HG03571 (cell line): ENCODE measurements around the gene FGF19.

Source experiments
- ATAC-seq: cut with Tn5 transposase; IDR thresholded peaks from one replicate; pipeline ENCODE4 v1.9.1; 2021; ENCODE audit not compliant: unreplicated experiment

The FGF19 gene

DNA sequence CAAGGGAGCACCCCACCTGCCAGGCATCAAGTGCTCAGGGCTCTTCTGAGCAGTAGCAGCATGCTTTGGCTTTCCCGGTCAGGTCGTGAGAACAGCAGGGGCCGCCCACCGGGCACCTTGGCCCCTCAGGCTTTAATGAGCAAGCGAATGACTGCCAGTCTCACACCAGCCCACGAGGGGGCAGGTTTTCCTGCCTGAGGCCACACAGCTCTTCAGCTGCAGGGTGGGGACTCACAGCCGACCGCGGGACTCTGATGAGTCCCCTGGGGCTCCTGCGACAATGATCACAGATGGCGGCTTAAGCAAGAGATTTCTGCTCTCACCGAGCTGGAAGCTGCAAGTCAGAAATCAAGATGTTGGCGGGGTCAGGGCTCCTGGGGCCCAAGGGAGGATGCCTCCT is 14.3 kb upstream of the FGF19 start:
- ATAC-seq: no peak

GRCh38 chr11:69716891-69717747 is 13.3 kb upstream of the FGF19 start:
- ATAC-seq: no peak

DNA sequence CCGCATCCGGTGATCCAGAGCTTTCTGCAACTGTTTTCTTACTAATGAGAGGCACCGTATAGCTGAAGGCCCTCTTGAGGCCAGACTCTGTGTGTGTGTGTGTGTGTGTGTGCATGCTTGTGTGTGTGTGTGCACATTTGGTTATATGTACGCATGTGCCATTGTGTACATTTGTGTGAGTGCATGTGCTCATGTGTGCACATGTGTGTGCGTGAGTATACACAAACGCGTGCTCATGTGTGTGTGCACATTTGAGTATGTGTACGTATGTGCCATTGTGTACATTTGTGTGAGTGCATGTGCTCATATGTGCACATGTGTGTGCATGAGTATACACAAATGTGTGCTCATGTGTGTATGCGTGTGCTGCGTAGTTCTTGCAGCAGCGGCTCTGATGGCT is 12.3 kb upstream of the FGF19 start:
- ATAC-seq: no peak

DNA sequence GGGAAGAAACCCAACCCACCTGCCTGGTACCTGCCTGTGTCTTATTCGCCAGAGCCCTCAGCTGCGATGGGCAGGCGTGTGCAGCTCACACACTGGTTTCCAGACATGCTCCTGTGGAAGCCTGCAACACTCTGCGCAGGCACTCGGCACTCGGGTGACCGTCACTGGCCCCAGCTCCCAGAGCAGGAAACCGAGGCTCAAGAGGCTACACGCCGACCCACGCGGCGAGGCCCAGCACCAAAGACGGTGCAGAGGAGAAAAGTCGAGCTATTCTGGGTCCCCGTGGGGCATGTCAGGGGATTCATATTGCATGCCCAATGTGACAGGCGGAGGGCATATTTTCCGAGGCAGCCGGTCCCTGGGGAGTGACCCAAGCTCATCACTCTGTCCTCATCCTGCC is 11.6 kb upstream of the FGF19 start:
- ATAC-seq: no peak

GRCh38 chr11:69711822-69712801 is 8.3 kb upstream of the FGF19 start:
- no peak for ATAC-seq

GRCh38 chr11:69708736-69709401 is 5.0 kb upstream of the FGF19 start:
- ATAC-seq: no peak

DNA sequence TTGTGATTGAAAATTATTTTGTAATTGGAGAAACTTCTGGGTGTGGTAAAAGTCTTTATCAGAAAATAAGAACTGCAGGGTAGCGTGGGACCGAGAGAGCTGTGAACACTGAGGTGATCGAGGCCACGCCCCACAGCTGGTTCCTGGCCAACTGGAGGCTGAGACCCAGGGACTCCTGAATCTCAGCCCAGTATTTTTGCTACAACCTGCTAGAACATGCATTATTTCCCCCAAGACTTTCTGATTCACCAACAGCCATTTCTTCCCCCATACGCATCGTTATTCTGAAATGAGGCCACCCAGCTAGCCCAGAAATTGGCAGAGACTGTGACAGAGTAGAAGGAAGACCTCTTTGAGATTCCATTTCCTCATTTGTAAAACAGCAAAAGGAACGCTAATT is 3.4 kb upstream of the FGF19 start:
- ATAC-seq: no peak

DNA sequence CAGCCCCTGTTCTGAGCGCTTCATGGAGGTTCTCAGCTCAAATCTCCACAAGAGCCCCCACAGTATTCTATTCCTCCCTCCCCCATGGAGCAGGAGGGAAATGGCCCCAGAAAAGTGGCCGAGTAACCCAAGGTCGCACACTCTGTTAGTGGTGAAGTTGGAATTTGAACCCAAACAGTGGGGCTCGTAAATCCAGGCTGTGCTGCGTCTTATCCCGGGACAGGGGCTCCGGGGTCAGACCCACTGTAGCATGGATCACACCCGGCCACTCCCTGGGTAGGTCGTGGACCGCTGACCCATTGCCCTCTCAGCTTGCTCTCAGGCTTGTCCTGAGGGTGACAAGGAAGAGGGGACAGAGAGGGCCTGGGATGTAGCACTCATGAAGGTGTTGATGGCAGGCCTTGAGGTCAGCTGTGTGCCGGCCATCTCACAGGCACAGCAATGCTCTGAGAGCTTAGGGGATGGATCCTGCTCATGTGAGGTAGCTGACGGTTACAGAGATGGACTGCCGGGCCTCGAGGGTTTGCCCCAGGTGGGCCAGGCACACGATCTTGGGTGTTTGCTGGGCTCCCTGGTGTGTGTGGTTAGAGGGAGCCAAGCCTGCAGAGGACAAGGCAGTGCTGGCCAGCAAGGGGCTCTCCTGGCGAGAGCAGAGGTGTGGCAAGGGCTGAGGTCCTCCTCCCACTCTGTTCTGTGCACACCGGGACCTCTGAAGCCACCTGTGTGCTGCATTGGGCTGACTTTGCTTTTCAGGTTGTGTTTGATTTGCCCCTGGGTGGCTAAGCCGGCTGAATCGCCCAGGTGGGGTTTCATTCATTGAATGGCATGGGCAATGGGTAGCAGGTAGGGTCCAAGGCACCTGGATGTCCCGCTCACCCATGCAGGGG is 2.3 kb upstream of the FGF19 start:
- ATAC-seq: no peak

- ATAC-seq: no peak
These were observed 1.6 kb upstream of the FGF19 start for GRCh38 chr11:69705351-69705811.

DNA sequence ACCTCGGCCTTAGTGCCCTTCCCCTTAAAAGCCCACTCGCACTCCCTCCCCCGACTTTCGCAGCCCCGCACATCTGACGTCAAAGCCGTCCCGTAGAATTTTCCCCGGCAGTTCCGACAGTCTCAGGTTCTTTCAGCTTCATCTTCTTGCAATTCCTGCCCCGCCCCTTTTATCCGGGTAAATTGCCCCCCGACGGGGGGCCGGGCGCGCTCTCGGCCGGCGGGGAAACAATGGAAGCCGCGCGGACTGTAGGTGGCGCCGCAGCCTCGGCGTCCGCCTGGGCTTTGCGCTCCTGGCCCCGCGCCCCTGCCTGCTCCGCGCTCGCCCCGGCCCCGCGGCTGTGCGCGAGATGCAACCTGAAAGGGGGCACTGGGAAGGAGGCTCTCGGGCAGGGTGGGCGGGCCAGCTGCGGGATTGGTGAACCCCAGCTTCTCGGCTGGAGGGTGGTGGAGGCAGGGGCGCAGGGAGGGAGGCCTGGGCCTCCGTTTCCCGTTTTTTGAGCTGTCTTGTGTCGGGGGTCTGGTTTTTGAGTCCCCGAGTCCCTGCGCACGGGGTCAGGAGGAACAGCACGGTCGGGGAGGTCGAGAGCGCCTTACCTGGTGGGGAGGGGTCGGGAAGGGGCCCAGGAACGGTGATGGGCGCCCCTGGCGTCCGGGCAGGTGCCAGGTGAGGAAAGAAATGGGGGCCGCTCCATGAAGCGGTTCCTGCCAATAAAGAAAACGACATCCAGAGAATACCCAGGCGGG is 859 bp upstream of the FGF19 start:
- ATAC-seq: no peak

DNA sequence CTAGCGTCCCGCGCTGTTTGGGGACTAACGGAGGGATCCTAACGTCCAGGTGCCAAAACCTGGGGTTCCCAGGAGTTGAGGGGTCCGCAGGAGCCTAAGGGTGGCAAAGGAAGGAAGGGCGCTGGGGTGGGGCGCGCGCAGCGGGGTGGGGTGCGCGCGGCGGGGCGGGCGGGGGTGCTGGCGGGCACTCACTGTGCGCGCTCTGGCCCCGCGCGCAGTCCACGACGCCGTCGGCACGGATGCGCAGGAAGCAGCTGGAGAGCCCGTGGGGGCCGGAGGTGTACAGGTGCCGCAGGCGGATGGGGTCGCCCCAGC is 412 bp downstream of the FGF19 start:
- ATAC-seq: no peak

- ATAC-seq: no peak
These were observed 911 bp downstream of the FGF19 start for GRCh38 chr11:69702769-69703452.

DNA sequence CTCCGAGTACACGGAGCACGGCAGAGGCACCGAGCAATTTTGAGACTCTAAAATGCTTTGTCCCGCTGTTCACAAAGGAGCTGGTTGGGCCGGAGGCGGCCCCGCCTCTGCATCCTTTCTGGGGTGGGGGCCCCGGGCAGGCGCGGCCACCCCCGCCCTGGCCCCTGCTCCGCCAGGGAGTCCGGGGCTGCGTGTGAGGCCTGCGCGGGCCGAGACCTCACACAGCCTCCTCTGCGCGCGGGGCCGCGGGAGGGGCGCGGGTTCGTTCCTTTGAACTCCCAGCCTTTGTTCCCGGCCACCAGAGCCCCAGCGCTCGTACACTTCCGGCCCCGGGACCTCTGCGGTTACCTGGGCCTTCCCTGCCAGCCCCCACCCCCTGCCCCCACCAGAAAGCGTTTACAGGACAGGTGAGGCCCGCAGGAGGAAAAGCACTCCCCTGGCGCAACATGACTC is 1.6 kb downstream of the FGF19 start:
- ATAC-seq: no peak

- ATAC-seq: no peak
These were observed 3.3 kb downstream of the FGF19 start for GRCh38 chr11:69700278-69701140.

- no peak for ATAC-seq
These were observed 4.6 kb downstream of the FGF19 start for GRCh38 chr11:69699213-69699612.

GRCh38 chr11:69698362-69698761 is 5.5 kb downstream of the FGF19 start:
- ATAC-seq: no peak

DNA sequence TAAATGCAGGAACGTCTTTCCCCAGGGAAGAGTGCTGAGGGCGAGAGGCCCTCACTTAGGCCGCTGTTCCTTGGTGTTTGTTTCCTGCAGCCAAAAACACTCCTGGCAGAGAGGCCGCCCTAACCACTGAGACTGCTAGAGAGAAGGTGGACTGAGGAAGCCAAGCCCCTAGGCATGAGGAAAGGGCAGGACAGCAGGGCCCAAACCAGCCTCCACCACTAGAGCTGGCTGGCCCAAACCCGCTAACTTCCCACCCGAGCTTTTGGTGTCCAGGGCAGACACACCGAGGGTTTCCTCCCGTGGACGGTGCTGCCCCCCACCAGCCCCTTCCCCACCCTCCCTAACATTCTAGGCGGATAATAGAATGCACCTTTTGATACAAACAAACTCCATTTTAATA is 6.0 kb downstream of the FGF19 start:
- ATAC-seq: no peak

DNA sequence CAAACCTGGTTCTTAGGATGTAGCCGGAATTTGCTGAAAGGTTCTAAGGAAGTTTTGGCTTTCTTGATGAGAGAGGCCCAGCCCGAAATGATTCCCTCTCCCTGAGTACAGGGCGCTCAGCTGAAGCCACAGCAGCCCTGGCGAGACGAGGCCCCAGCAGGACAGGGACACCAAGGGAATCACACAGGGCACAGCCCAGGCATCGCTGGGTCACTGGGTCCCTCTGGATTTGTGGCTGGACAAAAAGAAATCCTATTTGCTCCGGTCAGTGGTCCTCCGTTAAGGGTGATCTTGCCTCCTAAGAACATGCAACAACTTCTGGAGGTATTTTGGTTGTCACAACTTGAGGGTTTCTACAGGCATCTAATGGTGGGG is 6.4 kb downstream of the FGF19 start:
- ATAC-seq: no peak
